Activated T-cell treated with anti-CD3 and anti-CD28 coated beads, Interleukin-2, amount 50 U/mL, for 4 hours (primary cell): ENCODE measurements around the gene SGCG. TPM values are rescaled to one million over a fixed set of nuclear protein-coding genes. Genes with fewer than 3 reads are reported as not detected.
A peak's percentile ranks its signal among the peaks of the same experiment; 100 is the strongest.
"Not testable (repeated sequence)": the region's sequence is repeated elsewhere in the genome, so short reads cannot be mapped to it uniquely, and the experiment has no call there.

Experiments used
- ATAC-seq, 2 donors: fragments of 200-7000 bp; cut with Tn5 transposase; one replicate each; pipeline ENCODE4 v1.10.0; 2021
- DNase-seq: peaks from one replicate; pipeline ENCODE4 v3.0.0-alpha.2; 2020
- H3K27me3 Mint-ChIP-seq: one replicate; pipeline ENCODE4 v1.8.0; 2021; ENCODE audit warnings: low read depth, mixed read lengths
- H3K36me3 Mint-ChIP-seq: one replicate; pipeline ENCODE4 v1.8.0; 2022; ENCODE audit warnings: mixed read lengths; ENCODE audit not compliant: insufficient read depth
- H3K4me1 Mint-ChIP-seq: one replicate; pipeline ENCODE4 v1.8.0; 2021; ENCODE audit warnings: low read depth, mixed read lengths
- H3K4me3 Mint-ChIP-seq: one replicate; pipeline ENCODE4 v1.8.0; 2021; ENCODE audit warnings: mild to moderate bottlenecking, moderate library complexity, mixed read lengths
- H3K9me3 Mint-ChIP-seq: one replicate; pipeline ENCODE4 v1.8.0; 2021; ENCODE audit warnings: mixed read lengths
- total RNA-seq, 3 donors: library from RNA; stranded (reverse); gene quantifications; one replicate each; pipeline ENCODE4 v1.2.1, GENCODE V29; 2021

Gene SGCG
- total RNA-seq, 3 donors from 2014 or later = not detected

GRCh38 chr13:23175920-23176319 lies 4.9 kb upstream of the SGCG start:
- DNase-seq (no peak), ATAC-seq (no peak)
- Mint-ChIP-seq H3K9me3 (peaks cover 7% of the 10 kb centered on the region), H3K4me1 (no peaks in the 10 kb centered on the region), H3K36me3 (no peaks in the 10 kb centered on the region), H3K27me3 (peaks cover 8% of the 10 kb centered on the region), H3K4me3 (no peak overlapping the region)

- peaks cover 5% of the 10 kb centered on the region for H3K27me3 Mint-ChIP-seq
- DNase-seq = no peak
- no peaks in the 10 kb centered on the region for H3K9me3 Mint-ChIP-seq
- no peaks in the 10 kb centered on the region for H3K36me3 Mint-ChIP-seq
- no peak overlapping the region for H3K4me3 Mint-ChIP-seq
- no peaks in the 10 kb centered on the region for H3K4me1 Mint-ChIP-seq
- no peak for ATAC-seq
Observed at GRCh38 chr13:23182142-23182541, 1.4 kb downstream of the SGCG start.

- no peaks in the 10 kb centered on the region for H3K36me3 Mint-ChIP-seq
Observed at GRCh38 chr13:23183292-23183691, 2.5 kb downstream of the SGCG start.

GRCh38 chr13:23185542-23185941 lies 4.8 kb downstream of the SGCG start:
- Mint-ChIP-seq H3K9me3 (no peaks in the 10 kb centered on the region), H3K4me1 (no peaks in the 10 kb centered on the region), H3K36me3 (no peaks in the 10 kb centered on the region), H3K4me3 (no peak overlapping the region), H3K27me3 (peaks cover 2% of the 10 kb centered on the region)
- DNase-seq (no peak), ATAC-seq (no peak)

More at GRCh38 chr13:23183292-23183691, 2.5 kb downstream of the SGCG start:
- DNase-seq (no peak), ATAC-seq (no peak)
- H3K27me3 Mint-ChIP-seq = peaks cover 4% of the 10 kb centered on the region
- H3K4me1 Mint-ChIP-seq = no peaks in the 10 kb centered on the region
- no peaks in the 10 kb centered on the region for H3K9me3 Mint-ChIP-seq
- no peak overlapping the region for H3K4me3 Mint-ChIP-seq

- Mint-ChIP-seq H3K9me3 (peaks cover 2% of the 10 kb centered on the region), H3K27me3 (peaks cover 12% of the 10 kb centered on the region), H3K36me3 (no peaks in the 10 kb centered on the region), H3K4me1 (no peaks in the 10 kb centered on the region), H3K4me3 (no peak overlapping the region)
- no peak for DNase-seq
- ATAC-seq = no peak
Observed at GRCh38 chr13:23201870-23202269, 21.1 kb downstream of the SGCG start.

- Mint-ChIP-seq H3K9me3 (peaks cover 3% of the 10 kb centered on the region), H3K4me1 (no peaks in the 10 kb centered on the region), H3K36me3 (no peaks in the 10 kb centered on the region), H3K27me3 (peaks cover 10% of the 10 kb centered on the region), H3K4me3 (no peak overlapping the region)
- DNase-seq (no peak), ATAC-seq (no peak)
Observed at GRCh38 chr13:23202383-23202782, 21.6 kb downstream of the SGCG start.

GRCh38 chr13:23203516-23203915 lies 22.7 kb downstream of the SGCG start:
- ATAC-seq = no peak
- Mint-ChIP-seq H3K36me3 (no peaks in the 10 kb centered on the region), H3K4me1 (no peaks in the 10 kb centered on the region), H3K27me3 (peaks cover 10% of the 10 kb centered on the region), H3K9me3 (peaks cover 3% of the 10 kb centered on the region), H3K4me3 (no peak overlapping the region)
- DNase-seq = no peak

- Mint-ChIP-seq H3K4me1 (no peaks in the 10 kb centered on the region), H3K9me3 (peaks cover 3% of the 10 kb centered on the region), H3K4me3 (no peak overlapping the region), H3K36me3 (no peaks in the 10 kb centered on the region), H3K27me3 (peaks cover 5% of the 10 kb centered on the region)
- no peak for ATAC-seq
- DNase-seq = no peak
Observed at GRCh38 chr13:23205807-23206206, 25.0 kb downstream of the SGCG start.

GRCh38 chr13:23212671-23213070 lies 31.9 kb downstream of the SGCG start:
- Mint-ChIP-seq H3K4me3 (no peak overlapping the region), H3K36me3 (no peaks in the 10 kb centered on the region), H3K9me3 (peaks cover 12% of the 10 kb centered on the region), H3K27me3 (no peaks in the 10 kb centered on the region), H3K4me1 (no peaks in the 10 kb centered on the region)
- DNase-seq (no peak), ATAC-seq (no peak)

GRCh38 chr13:23231241-23231640 lies 50.5 kb downstream of the SGCG start:
- Mint-ChIP-seq H3K9me3 (no peaks in the 10 kb centered on the region), H3K4me1 (no peaks in the 10 kb centered on the region)
- ATAC-seq = no peak

GRCh38 chr13:23235994-23236393 lies 55.2 kb downstream of the SGCG start:
- peaks cover 9% of the 10 kb centered on the region for H3K27me3 Mint-ChIP-seq
- no peaks in the 10 kb centered on the region for H3K4me1 Mint-ChIP-seq
- DNase-seq (no peak), ATAC-seq (no peak)
- H3K36me3 Mint-ChIP-seq = no peaks in the 10 kb centered on the region
- H3K9me3 Mint-ChIP-seq = no peaks in the 10 kb centered on the region
- H3K4me3 Mint-ChIP-seq = no peak overlapping the region

More at GRCh38 chr13:23231241-23231640, 50.5 kb downstream of the SGCG start:
- DNase-seq = no peak
- Mint-ChIP-seq H3K27me3 (peaks cover 7% of the 10 kb centered on the region), H3K4me3 (no peak overlapping the region), H3K36me3 (no peaks in the 10 kb centered on the region)

- H3K4me3 Mint-ChIP-seq = no peak overlapping the region
- no peaks in the 10 kb centered on the region for H3K4me1 Mint-ChIP-seq
- H3K36me3 Mint-ChIP-seq = no peaks in the 10 kb centered on the region
- H3K9me3 Mint-ChIP-seq = no peaks in the 10 kb centered on the region
- ATAC-seq (no peak), DNase-seq (no peak)
- peaks cover 2% of the 10 kb centered on the region for H3K27me3 Mint-ChIP-seq
Observed at GRCh38 chr13:23243066-23243465, 62.3 kb downstream of the SGCG start.

GRCh38 chr13:23248410-23248809 lies 67.6 kb downstream of the SGCG start:
- H3K27me3 Mint-ChIP-seq, ATAC-seq, H3K36me3 Mint-ChIP-seq, H3K9me3 Mint-ChIP-seq, DNase-seq, H3K4me3 Mint-ChIP-seq, H3K4me1 Mint-ChIP-seq: not testable (repeated sequence)

- ATAC-seq (no peak), DNase-seq (no peak)
- no peaks in the 10 kb centered on the region for H3K9me3 Mint-ChIP-seq
- H3K4me3 Mint-ChIP-seq = no peak overlapping the region
- H3K4me1 Mint-ChIP-seq = no peaks in the 10 kb centered on the region
- H3K36me3 Mint-ChIP-seq = no peaks in the 10 kb centered on the region
- peaks cover 8% of the 10 kb centered on the region for H3K27me3 Mint-ChIP-seq
Observed at GRCh38 chr13:23254506-23254905, 73.7 kb downstream of the SGCG start.

GRCh38 chr13:23267571-23267970 lies 86.8 kb downstream of the SGCG start:
- ATAC-seq = no peak
- no peak for DNase-seq
- H3K9me3 Mint-ChIP-seq = no peaks in the 10 kb centered on the region
- H3K27me3 Mint-ChIP-seq = peaks cover 6% of the 10 kb centered on the region
- H3K4me3 Mint-ChIP-seq = no peak overlapping the region
- peaks cover 6% of the 10 kb centered on the region for H3K4me1 Mint-ChIP-seq
- no peaks in the 10 kb centered on the region for H3K36me3 Mint-ChIP-seq

- Mint-ChIP-seq H3K4me3 (no peak overlapping the region), H3K36me3 (no peaks in the 10 kb centered on the region), H3K27me3 (peaks cover 2% of the 10 kb centered on the region), H3K9me3 (no peaks in the 10 kb centered on the region), H3K4me1 (peaks cover 6% of the 10 kb centered on the region)
- ATAC-seq (peak; percentile 86 to 87), DNase-seq (no peak)
Observed at GRCh38 chr13:23268441-23268840, 87.7 kb downstream of the SGCG start.
